ENCODE measurements around the gene NHLH2.

DNA sequence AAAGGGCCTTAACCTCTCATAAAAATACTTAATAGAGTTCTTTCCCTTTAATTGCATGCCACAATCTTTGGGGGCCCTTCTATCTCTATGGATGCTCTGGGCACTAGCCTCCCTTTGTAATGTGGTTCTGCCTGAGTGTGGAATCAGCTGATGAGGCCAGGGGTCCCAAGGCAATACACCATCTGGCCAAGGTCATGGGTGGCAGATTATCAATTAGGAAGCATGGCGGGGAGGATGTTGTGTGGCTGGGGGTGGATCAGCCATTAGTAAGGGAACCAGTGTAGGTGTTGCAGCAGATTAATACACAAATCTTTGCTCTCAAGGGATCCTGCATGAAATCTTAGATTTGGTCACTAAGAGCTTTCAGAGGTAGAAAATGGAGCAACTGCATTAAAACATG, 35.3 kb downstream of the NHLH2 start:
- TF ChIP-seq, protein P1, sequence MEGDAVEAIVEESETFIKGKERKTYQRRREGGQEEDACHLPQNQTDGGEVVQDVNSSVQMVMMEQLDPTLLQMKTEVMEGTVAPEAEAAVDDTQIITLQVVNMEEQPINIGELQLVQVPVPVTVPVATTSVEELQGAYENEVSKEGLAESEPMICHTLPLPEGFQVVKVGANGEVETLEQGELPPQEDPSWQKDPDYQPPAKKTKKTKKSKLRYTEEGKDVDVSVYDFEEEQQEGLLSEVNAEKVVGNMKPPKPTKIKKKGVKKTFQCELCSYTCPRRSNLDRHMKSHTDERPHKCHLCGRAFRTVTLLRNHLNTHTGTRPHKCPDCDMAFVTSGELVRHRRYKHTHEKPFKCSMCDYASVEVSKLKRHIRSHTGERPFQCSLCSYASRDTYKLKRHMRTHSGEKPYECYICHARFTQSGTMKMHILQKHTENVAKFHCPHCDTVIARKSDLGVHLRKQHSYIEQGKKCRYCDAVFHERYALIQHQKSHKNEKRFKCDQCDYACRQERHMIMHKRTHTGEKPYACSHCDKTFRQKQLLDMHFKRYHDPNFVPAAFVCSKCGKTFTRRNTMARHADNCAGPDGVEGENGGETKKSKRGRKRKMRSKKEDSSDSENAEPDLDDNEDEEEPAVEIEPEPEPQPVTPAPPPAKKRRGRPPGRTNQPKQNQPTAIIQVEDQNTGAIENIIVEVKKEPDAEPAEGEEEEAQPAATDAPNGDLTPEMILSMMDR (IDR thresholded peaks at IDR 0.05; ENCODE audit: borderline replicate concordance, extremely low read depth, low read length, poor library complexity, severe bottlenecking): no peak
- TF ChIP-seq EZH2 (IDR thresholded peaks at IDR 0.05; ENCODE audit: borderline replicate concordance, low read depth, low read length, severe bottlenecking): no peak
